IMR-90 (cell line): ENCODE results near the gene TSPAN3. TPM values are rescaled to one million over a fixed set of nuclear protein-coding genes. Genes with fewer than 3 reads are reported as not detected.

ENCODE experiments used
- ATAC-seq: fragments of 200-7000 bp; cut with Tn5 transposase; 2 replicates; pipeline ENCODE4 v1.9.1; 2020; ENCODE audit warnings: low read depth, mild to moderate bottlenecking, moderate library complexity
- BruUV-seq: library from RNA; stranded (reverse); fragments of 400-500 nt; replicated peaks from 2 replicates; lab custom pipeline; 2021; lab: Mats Ljungman, UMichigan
- CTCF ChIA-PET: fragments of 300-600 bp; formaldehyde crosslinking; extraction: SDS; loops from one replicate; lab custom pipeline; 2021; ENCODE audit warnings: antibody characterized with exemption; lab: Yijun Ruan, JAX
- POLR2A ChIA-PET: fragments of 300-600 bp; sonication (Branson Sonifier 250); formaldehyde crosslinking; loops from one replicate; lab custom pipeline; 2022; ENCODE audit warnings: antibody characterized with exemption; ENCODE audit not compliant: unreplicated experiment; lab: Charles Lee
- DNase-seq: peaks from one replicate; pipeline ENCODE4 v3.0.0; 2013
- H2AFZ ChIP-seq: replicated peaks from 2 replicates; pipeline ENCODE3; 2013; ENCODE audit warnings: low read length, mild to moderate bottlenecking; ENCODE audit not compliant: poor library complexity
- H2AK5ac ChIP-seq: 2 replicates; pipeline ENCODE4 v1.6.1; 2013; ENCODE audit warnings: low read depth, low read length, inconsistent platforms
- H2AK9ac ChIP-seq: replicated peaks from 2 replicates; pipeline ENCODE3; 2013; ENCODE audit warnings: mild to moderate bottlenecking, low read depth, low read length, moderate library complexity; ENCODE audit not compliant: poor library complexity
- H2BK120ac ChIP-seq: 2 replicates; pipeline ENCODE4 v1.6.1; 2013; ENCODE audit warnings: low read depth, low read length, inconsistent platforms
- H2BK15ac ChIP-seq: 3 replicates; pipeline ENCODE4 v1.6.1; 2013; ENCODE audit warnings: low read depth, low read length, inconsistent platforms
- H2BK20ac ChIP-seq: 2 replicates; pipeline ENCODE4 v1.6.1; 2013; ENCODE audit warnings: low read depth, mild to moderate bottlenecking, inconsistent platforms, low read length, moderate library complexity
- H2BK5ac ChIP-seq: 2 replicates; pipeline ENCODE4 v1.6.1; 2013; ENCODE audit warnings: mild to moderate bottlenecking, low read depth, low read length, inconsistent platforms; ENCODE audit not compliant: poor library complexity, severe bottlenecking
- H3K14ac ChIP-seq: replicated peaks from 2 replicates; pipeline ENCODE4 v1.6.1; 2013; ENCODE audit warnings: low read depth, low read length, inconsistent platforms
- H3K18ac ChIP-seq: 2 replicates; pipeline ENCODE4 v1.6.1; 2013; ENCODE audit warnings: low read depth, low read length, control low read depth
- H3K23ac ChIP-seq: 2 replicates; pipeline ENCODE4 v1.6.1; 2013; ENCODE audit warnings: low read depth, low read length, inconsistent platforms
- H3K27ac ChIP-seq: 2 replicates; pipeline ENCODE4 v1.5.1; 2013; ENCODE audit warnings: mild to moderate bottlenecking, control low read depth, low read length; ENCODE audit not compliant: insufficient read depth
- H3K27me3 ChIP-seq: 2 replicates; pipeline ENCODE4 v1.6.1; 2013; ENCODE audit warnings: low read length; ENCODE audit not compliant: control insufficient read depth, insufficient read depth
- H3K36me3 ChIP-seq: 2 replicates; pipeline ENCODE4 v1.6.1; 2013; ENCODE audit warnings: low read length, mixed read lengths; ENCODE audit not compliant: control insufficient read depth, insufficient read depth
- H3K4ac ChIP-seq: 2 replicates; pipeline ENCODE4 v1.6.1; 2013; ENCODE audit warnings: low read depth, low read length, inconsistent platforms
- H3K4me1 ChIP-seq: 2 replicates; pipeline ENCODE4 v1.6.1; 2013; ENCODE audit warnings: low read length, mixed read lengths; ENCODE audit not compliant: control insufficient read depth, insufficient read depth
- H3K4me2 ChIP-seq: 2 replicates; pipeline ENCODE4 v1.6.1; 2013; ENCODE audit warnings: low read depth, mild to moderate bottlenecking, control low read depth, low read length, moderate library complexity
- H3K4me3 ChIP-seq: 2 replicates; pipeline ENCODE4 v1.5.1; 2013; ENCODE audit warnings: low read depth, mild to moderate bottlenecking, control low read depth, low read length, moderate library complexity; ENCODE audit not compliant: insufficient read depth
- H3K56ac ChIP-seq: 2 replicates; pipeline ENCODE4 v1.6.1; 2013; ENCODE audit warnings: low read length, inconsistent platforms; ENCODE audit not compliant: insufficient read depth; ENCODE audit errors: extremely low read depth
- H3K79me1 ChIP-seq, 2 experiments: 2 replicates each; pipeline ENCODE4 v1.6.1; 2013; ENCODE audit warnings: low read length in 2 of 2, inconsistent platforms in 1 of 2, low read depth in 1 of 2
- H3K9ac ChIP-seq: 2 replicates; pipeline ENCODE4 v1.6.1; 2013; ENCODE audit warnings: low read depth, low read length, control low read depth
- H3K9me1 ChIP-seq: 2 replicates; pipeline ENCODE4 v1.6.1; 2013; ENCODE audit warnings: low read length, inconsistent platforms; ENCODE audit not compliant: insufficient read depth
- H3K9me3 ChIP-seq: 2 replicates; pipeline ENCODE4 v1.6.1; 2013; ENCODE audit warnings: low read length; ENCODE audit not compliant: control insufficient read depth, insufficient read depth
- H4K20me1 ChIP-seq: 2 replicates; pipeline ENCODE4 v1.6.1; 2013; ENCODE audit warnings: low read length, inconsistent platforms; ENCODE audit not compliant: insufficient read depth
- H4K5ac ChIP-seq: 2 replicates; pipeline ENCODE4 v1.6.1; 2013; ENCODE audit warnings: mild to moderate bottlenecking, low read depth, low read length, control low read depth
- H4K8ac ChIP-seq, 2 experiments: 2 replicates each; pipeline ENCODE4 v1.6.1; 2013; ENCODE audit warnings: low read depth in 2 of 2, low read length in 2 of 2, control low read depth in 1 of 2, inconsistent platforms in 1 of 2
- H4K91ac ChIP-seq: 2 replicates; pipeline ENCODE4 v1.6.1; 2013; ENCODE audit warnings: low read depth, low read length, inconsistent platforms; ENCODE audit not compliant: insufficient read depth
- BHLHE40 ChIP-seq: fragments of 150-350 bp; IDR thresholded peaks from 2 replicates; pipeline ENCODE4 v1.6.1; 2016; ENCODE audit warnings: mild to moderate bottlenecking, low read depth, low read length
- CEBPB ChIP-seq: IDR thresholded peaks from 2 replicates; pipeline ENCODE4 v1.6.1; 2012; ENCODE audit warnings: low read depth, low read length, improper control_type of control experiment
- FOS ChIP-seq: fragments of 150-350 bp; IDR thresholded peaks from 2 replicates; pipeline ENCODE4 v1.6.1; 2016; ENCODE audit warnings: low read depth, low read length
- MAFK ChIP-seq: IDR thresholded peaks from 2 replicates; pipeline ENCODE4 v1.6.1; 2012; ENCODE audit warnings: low read depth, low read length, improper control_type of control experiment
- MAZ ChIP-seq: IDR thresholded peaks from 2 replicates; pipeline ENCODE4 v1.6.1; 2012; ENCODE audit warnings: low read depth, mild to moderate bottlenecking, low read length, improper control_type of control experiment, moderate library complexity, borderline replicate concordance
- MXI1 ChIP-seq: IDR thresholded peaks from 2 replicates; pipeline ENCODE4 v1.6.1; 2012; ENCODE audit warnings: low read depth, mild to moderate bottlenecking, low read length, moderate library complexity, borderline replicate concordance
- NFE2L2 ChIP-seq: fragments of 150-350 bp; IDR thresholded peaks from 2 replicates; pipeline ENCODE4 v1.6.1; 2016; ENCODE audit warnings: low read depth, mild to moderate bottlenecking, low read length
- POLR2A ChIP-seq: IDR thresholded peaks from 2 replicates; pipeline ENCODE4 v1.6.1; 2012; ENCODE audit warnings: mild to moderate bottlenecking, low read depth, low read length
- RAD21 ChIP-seq: IDR thresholded peaks from 2 replicates; pipeline ENCODE4 v1.6.1; 2012; ENCODE audit warnings: low read length, improper control_type of control experiment
- RCOR1 ChIP-seq: IDR thresholded peaks from 2 replicates; pipeline ENCODE4 v1.6.1; 2012; ENCODE audit warnings: mild to moderate bottlenecking, low read length, improper control_type of control experiment; ENCODE audit not compliant: insufficient replicate concordance
- RFX5 ChIP-seq: IDR thresholded peaks from 2 replicates; pipeline ENCODE4 v1.8.0; 2012; ENCODE audit warnings: low read depth, mild to moderate bottlenecking, low read length, moderate library complexity
- SMC3 ChIP-seq: fragments of 150-350 bp; IDR thresholded peaks from 2 replicates; pipeline ENCODE4 v1.6.1; 2016; ENCODE audit warnings: low read depth, mild to moderate bottlenecking, antibody characterized with exemption, low read length, moderate library complexity
- WGBS, 2 experiments: methylation state at CpG; one replicate each; pipeline versions ENCODE4 v1.1.5 to v1.1.7; 2013; ENCODE audit warnings: missing lambda C conversion rate in 2 of 2; ENCODE audit not compliant: insufficient read length in 1 of 2; ENCODE audit errors: extremely low coverage in 2 of 2; 5-methylcytosine and 5-hydroxymethylcytosine counted together
- dilution Hi-C: fragments of 300-500 bp; cut with HindIII; formaldehyde crosslinking; loops from one replicate; pipeline ENCODE4 v1.14.3; 2018; ENCODE audit warnings: low sequenced_read_pairs; ENCODE audit not compliant: unreplicated experiment
- in situ Hi-C: fragments of 300-500 bp; cut with MboI; formaldehyde crosslinking; loops from 3 replicates; pipeline ENCODE4 v1.14.3; 2019; ENCODE audit warnings: low sequenced_read_pairs, inconsistent platforms, mixed read lengths
- intact Hi-C: fragments of 100-400 bp; cut with micrococcal nuclease; formaldehyde crosslinking; loops from 2 replicates; pipeline ENCODE4 v1.10.0; 2022
- polyA plus RNA-seq, 3 experiments: library from polyadenylated mRNA; depleted of rRNA; stranded (reverse); fragments of >200 nt; gene quantifications; 2 replicates each; pipeline ENCODE4 v1.2.3, GENCODE V29; 2012; ENCODE audit warnings: low replicate concordance in 1 of 3
- total RNA-seq: library from RNA; depleted of rRNA; stranded (reverse); fragments of >200 nt; gene quantifications from 2 replicates; pipeline ENCODE4 v1.2.3, GENCODE V29; 2012
- TF ChIP-seq, protein P1 (sequence below): fragments of 150-350 bp; IDR thresholded peaks from 2 replicates; pipeline ENCODE4 v1.6.1; 2017; ENCODE audit warnings: mild to moderate bottlenecking, antibody characterized with exemption, low read length, low read depth
- TF ChIP-seq, protein P2 (sequence below): fragments of 150-350 bp; IDR thresholded peaks from 2 replicates; pipeline ENCODE4 v1.6.1; 2016; ENCODE audit warnings: low read depth, mild to moderate bottlenecking, low read length, moderate library complexity, borderline replicate concordance
- TF ChIP-seq, protein P3 (sequence below): conservative IDR thresholded peaks from 2 replicates; pipeline ENCODE4 v1.5.1; 2012; ENCODE audit warnings: mild to moderate bottlenecking, low read depth, low read length, improper control_type of control experiment

Gene TSPAN3
- total and polyA plus RNA-seq, 2 of the 4 experiments (the other 2 are of a cell fraction): 270 to 295 TPM

DNA sequence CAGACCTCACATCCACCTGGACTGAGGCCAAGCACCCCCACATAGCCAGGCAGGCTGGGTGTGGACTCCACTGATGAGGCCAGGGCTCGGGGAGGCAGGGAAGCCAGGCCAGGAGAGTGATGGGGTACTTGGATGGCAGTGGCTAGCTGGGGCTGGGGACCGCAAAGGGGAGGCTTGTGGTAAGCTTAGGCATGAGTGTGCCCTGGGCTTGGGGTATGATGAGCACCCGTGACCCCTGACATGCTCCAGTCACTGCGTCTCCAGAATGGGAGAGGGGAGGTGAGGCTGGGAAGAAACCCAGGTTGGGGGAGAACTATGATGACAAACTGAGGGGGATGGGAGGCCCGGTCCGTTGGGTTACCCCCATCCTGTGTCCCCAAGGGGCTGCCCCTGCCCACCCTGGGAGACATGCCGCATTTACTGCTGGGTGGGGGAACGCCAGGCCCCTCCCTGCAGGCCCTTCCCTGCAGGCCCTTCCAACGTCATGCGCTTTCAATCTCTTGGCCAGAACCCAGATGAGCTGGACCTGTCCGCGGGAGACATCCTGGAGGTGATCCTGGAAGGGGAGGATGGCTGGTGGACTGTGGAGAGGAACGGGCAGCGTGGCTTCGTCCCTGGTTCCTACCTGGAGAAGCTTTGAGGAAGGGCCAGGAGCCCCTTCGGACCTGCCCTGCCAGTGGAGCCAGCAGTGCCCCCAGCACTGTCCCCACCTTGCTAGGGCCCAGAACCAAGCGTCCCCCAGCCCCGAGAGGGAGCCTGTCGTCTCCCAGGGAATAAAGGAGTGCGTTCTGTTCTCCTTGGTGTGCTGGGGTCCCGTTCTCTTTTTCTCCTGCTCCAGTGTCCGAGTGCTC is 34.1 kb downstream of the TSPAN3 start:
- peak overlapping the region; percentile 53 for H2AFZ ChIP-seq
- BruUV-seq: no TSS peak
- peaks cover 9% of the 10 kb centered on the region for H3K36me3 ChIP-seq
- no peak overlapping the region for H4K5ac ChIP-seq
- dilution Hi-C loops (no loop called here), in situ Hi-C loops (no loop called here), intact Hi-C loops (no loop called here)
- 97% methylated on average over 7 of the region's 22 CpGs; no CpG with 5 or more reads in 1 of the 2 experiments for WGBS, 2 experiments
- H4K91ac ChIP-seq: no peak overlapping the region
- no peak overlapping the region for H3K56ac ChIP-seq
- H3K27me3 ChIP-seq: no peaks in the 10 kb centered on the region
- no peak overlapping the region for H2AK5ac ChIP-seq
- no peak overlapping the region for H3K23ac ChIP-seq
- H3K9me3 ChIP-seq: no peaks in the 10 kb centered on the region
- ChIA-PET POLR2A (no interaction called here), CTCF (no interaction called here)
- H4K20me1 ChIP-seq: peaks cover 4% of the 10 kb centered on the region; the same call in 1 of the 2 replicates
- H3K4me3 ChIP-seq: no peak overlapping the region
- H3K18ac ChIP-seq: no peak overlapping the region
- H2BK5ac ChIP-seq: no peak overlapping the region
- TF ChIP-seq FOS (no peak), CEBPB (no peak), RFX5 (no peak), MAFK (no peak), SMC3 (no peak), RCOR1 (no peak), MXI1 (no peak), POLR2A (no peak), BHLHE40 (no peak), NFE2L2 (no peak), RAD21 (no peak), MAZ (no peak)
- TF ChIP-seq, protein P1, sequence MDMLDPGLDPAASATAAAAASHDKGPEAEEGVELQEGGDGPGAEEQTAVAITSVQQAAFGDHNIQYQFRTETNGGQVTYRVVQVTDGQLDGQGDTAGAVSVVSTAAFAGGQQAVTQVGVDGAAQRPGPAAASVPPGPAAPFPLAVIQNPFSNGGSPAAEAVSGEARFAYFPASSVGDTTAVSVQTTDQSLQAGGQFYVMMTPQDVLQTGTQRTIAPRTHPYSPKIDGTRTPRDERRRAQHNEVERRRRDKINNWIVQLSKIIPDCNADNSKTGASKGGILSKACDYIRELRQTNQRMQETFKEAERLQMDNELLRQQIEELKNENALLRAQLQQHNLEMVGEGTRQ: no peak
- TF ChIP-seq, protein P2, sequence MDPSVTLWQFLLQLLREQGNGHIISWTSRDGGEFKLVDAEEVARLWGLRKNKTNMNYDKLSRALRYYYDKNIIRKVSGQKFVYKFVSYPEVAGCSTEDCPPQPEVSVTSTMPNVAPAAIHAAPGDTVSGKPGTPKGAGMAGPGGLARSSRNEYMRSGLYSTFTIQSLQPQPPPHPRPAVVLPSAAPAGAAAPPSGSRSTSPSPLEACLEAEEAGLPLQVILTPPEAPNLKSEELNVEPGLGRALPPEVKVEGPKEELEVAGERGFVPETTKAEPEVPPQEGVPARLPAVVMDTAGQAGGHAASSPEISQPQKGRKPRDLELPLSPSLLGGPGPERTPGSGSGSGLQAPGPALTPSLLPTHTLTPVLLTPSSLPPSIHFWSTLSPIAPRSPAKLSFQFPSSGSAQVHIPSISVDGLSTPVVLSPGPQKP: no peak
- TF ChIP-seq, protein P3, sequence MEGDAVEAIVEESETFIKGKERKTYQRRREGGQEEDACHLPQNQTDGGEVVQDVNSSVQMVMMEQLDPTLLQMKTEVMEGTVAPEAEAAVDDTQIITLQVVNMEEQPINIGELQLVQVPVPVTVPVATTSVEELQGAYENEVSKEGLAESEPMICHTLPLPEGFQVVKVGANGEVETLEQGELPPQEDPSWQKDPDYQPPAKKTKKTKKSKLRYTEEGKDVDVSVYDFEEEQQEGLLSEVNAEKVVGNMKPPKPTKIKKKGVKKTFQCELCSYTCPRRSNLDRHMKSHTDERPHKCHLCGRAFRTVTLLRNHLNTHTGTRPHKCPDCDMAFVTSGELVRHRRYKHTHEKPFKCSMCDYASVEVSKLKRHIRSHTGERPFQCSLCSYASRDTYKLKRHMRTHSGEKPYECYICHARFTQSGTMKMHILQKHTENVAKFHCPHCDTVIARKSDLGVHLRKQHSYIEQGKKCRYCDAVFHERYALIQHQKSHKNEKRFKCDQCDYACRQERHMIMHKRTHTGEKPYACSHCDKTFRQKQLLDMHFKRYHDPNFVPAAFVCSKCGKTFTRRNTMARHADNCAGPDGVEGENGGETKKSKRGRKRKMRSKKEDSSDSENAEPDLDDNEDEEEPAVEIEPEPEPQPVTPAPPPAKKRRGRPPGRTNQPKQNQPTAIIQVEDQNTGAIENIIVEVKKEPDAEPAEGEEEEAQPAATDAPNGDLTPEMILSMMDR: no peak
- H2BK120ac ChIP-seq: no peak overlapping the region
- H2BK15ac ChIP-seq: no peak overlapping the region
- H4K8ac ChIP-seq: no peak overlapping the region
- ATAC-seq (no peak), DNase-seq (no peak)
- H3K9ac ChIP-seq: no peak overlapping the region
- 0 out of 2 replicates have a peak, but pooled peaks cover 2% of the 10 kb centered on the region for H3K4me1 ChIP-seq
- no peak overlapping the region for H3K14ac ChIP-seq
- H3K27ac ChIP-seq: no peak overlapping the region
- H3K4me2 ChIP-seq: no peak overlapping the region
- no peak overlapping the region for H2BK20ac ChIP-seq
- peak overlapping the region; percentile 35 for H2AK9ac ChIP-seq
- H3K79me1 ChIP-seq: peaks cover 0 to 17% of the 10 kb centered on the region in 2 experiments; a peak in 1 of 4 replicates
- peaks cover 8% of the 10 kb centered on the region for H3K9me1 ChIP-seq
- no peak overlapping the region for H3K4ac ChIP-seq
